PC-9 (cell line): Measurements from ENCODE around the gene TMEM120B. TPM values are rescaled to one million over a fixed set of nuclear protein-coding genes. Genes with fewer than 3 reads are reported as not detected.

Experiments used
- BruUV-seq: library from RNA; stranded (reverse); fragments of 400-500 nt; replicated peaks from 2 replicates; lab custom pipeline; 2021; lab: Mats Ljungman, UMichigan
- CTCF ChIA-PET: fragments of 300-600 bp; sonication (Branson Sonifier 250); formaldehyde crosslinking; loops from one replicate; lab custom pipeline; 2022; ENCODE audit warnings: antibody characterized with exemption; lab: Charles Lee
- POLR2A ChIA-PET: fragments of 300-600 bp; sonication (Branson Sonifier 250); formaldehyde crosslinking; loops from one replicate; lab custom pipeline; 2022; ENCODE audit warnings: antibody characterized with exemption; ENCODE audit not compliant: unreplicated experiment; lab: Charles Lee
- DNase-seq, 2 experiments: peaks; one replicate each; pipeline versions ENCODE4 v3.0.0 to v3.0.0-alpha.2; 2015 to 2022; ENCODE audit warnings: mixed read lengths in 1 of 2
- H2AFZ ChIP-seq: fragments of 200-600 bp; sonication (generic); 2 replicates; pipeline ENCODE4 v1.8.1; 2017; ENCODE audit warnings: antibody characterized with exemption
- H3F3A ChIP-seq: fragments of 200-600 bp; sonication (generic); 2 replicates; pipeline ENCODE4 v1.8.1; 2017; ENCODE audit warnings: antibody characterized with exemption, mild to moderate bottlenecking, low read depth; ENCODE audit not compliant: insufficient read depth
- H3K27ac ChIP-seq: fragments of 200-600 bp; sonication (generic); 2 replicates; pipeline ENCODE4 v1.6.1; 2016; ENCODE audit warnings: mixed run types
- H3K27me3 ChIP-seq: fragments of 200-600 bp; sonication (generic); 2 replicates; pipeline ENCODE4 v1.6.1; 2016; ENCODE audit warnings: low read depth, mixed run types; ENCODE audit not compliant: insufficient read depth
- H3K36me3 ChIP-seq: fragments of 200-600 bp; sonication (generic); 2 replicates; pipeline ENCODE4 v1.6.1; 2016; ENCODE audit warnings: low read depth, mixed run types
- H3K4me1 ChIP-seq: fragments of 200-600 bp; sonication (generic); replicated peaks from 2 replicates; pipeline ENCODE4 v1.6.1; 2016; ENCODE audit warnings: mixed run types; ENCODE audit not compliant: insufficient read depth
- H3K4me2 ChIP-seq: fragments of 200-600 bp; sonication (generic); 2 replicates; pipeline ENCODE4 v1.6.1; 2017; ENCODE audit warnings: mixed run types
- H3K4me3 ChIP-seq: fragments of 200-600 bp; sonication (generic); 2 replicates; pipeline ENCODE4 v1.6.1; 2016; ENCODE audit warnings: mixed run types
- H3K79me2 ChIP-seq: fragments of 200-600 bp; sonication (generic); 2 replicates; pipeline ENCODE4 v1.6.1; 2017; ENCODE audit warnings: low read depth, mixed run types
- H3K9me2 ChIP-seq: fragments of 200-600 bp; sonication (generic); 2 replicates; pipeline ENCODE4 v1.8.1; 2017; ENCODE audit warnings: mild to moderate bottlenecking; ENCODE audit not compliant: insufficient read depth
- H3K9me3 ChIP-seq: fragments of 200-600 bp; sonication (generic); 2 replicates; pipeline ENCODE4 v1.8.1; 2016; ENCODE audit warnings: low read depth; ENCODE audit not compliant: insufficient read depth
- H4K20me1 ChIP-seq: fragments of 200-600 bp; sonication (generic); 2 replicates; pipeline ENCODE4 v1.8.1; 2017; ENCODE audit not compliant: insufficient read depth
- EZH2 ChIP-seq: fragments of 200-600 bp; sonication (generic); IDR thresholded peaks from 2 replicates; pipeline ENCODE4 v1.8.0; 2017; ENCODE audit warnings: antibody characterized with exemption, low read depth
- intact Hi-C: fragments of 100-400 bp; cut with micrococcal nuclease; formaldehyde crosslinking; loops from one replicate; pipeline ENCODE4 v1.10.0; 2022; ENCODE audit not compliant: unreplicated experiment
- total RNA-seq: library from RNA; stranded (reverse); gene quantifications from 2 replicates; pipeline ENCODE4 v1.2.3, GENCODE V29; 2021
- TF ChIP-seq, protein P1 (sequence below): fragments of 200-600 bp; sonication (generic); conservative IDR thresholded peaks from 2 replicates; pipeline ENCODE4 v1.6.1; 2017; ENCODE audit warnings: mixed run types, antibody characterized with exemption, mild to moderate bottlenecking, moderate library complexity

TMEM120B gene
- total RNA-seq, 1 experiment from 2014 or later = 12.4 TPM

- BruUV-seq = no TSS peak
- H3K27me3 ChIP-seq = no peaks in the 10 kb centered on the region
- no peaks in the 10 kb centered on the region for H4K20me1 ChIP-seq
- H2AFZ ChIP-seq = no peak overlapping the region
- H3K4me3 ChIP-seq = peak overlapping the region; percentile 79
- peaks cover 72% of the 10 kb centered on the region for H3K4me1 ChIP-seq
- intact Hi-C loops = loop anchor here (2.0 to 10.0 kb wide), 5 partner anchors 80 to 567 kb away; partner anchors contain the start of gene TMEM120B
- peak overlapping the region; percentile 100 for H3K27ac ChIP-seq
- peaks cover 74% of the 10 kb centered on the region for H3F3A ChIP-seq
- H3K36me3 ChIP-seq = peaks cover 4% of the 10 kb centered on the region; the same call in 1 of the 2 replicates
- ChIA-PET CTCF (interaction anchor here (0.6 to 2.0 kb wide), 2 partner anchors 18 to 76 kb away, joined by 6 to 9 read pairs; no protein-coding TSS in a partner anchor), POLR2A (interaction anchor here (0.6 to 1.6 kb wide), 2 partner anchors 17 to 215 kb away, joined by 3 to 37 read pairs; no protein-coding TSS in a partner anchor)
- H3K79me2 ChIP-seq = peaks cover 75% of the 10 kb centered on the region
- no peaks in the 10 kb centered on the region for H3K9me2 ChIP-seq
- no peak for TF ChIP-seq EZH2
- TF ChIP-seq, protein P1, sequence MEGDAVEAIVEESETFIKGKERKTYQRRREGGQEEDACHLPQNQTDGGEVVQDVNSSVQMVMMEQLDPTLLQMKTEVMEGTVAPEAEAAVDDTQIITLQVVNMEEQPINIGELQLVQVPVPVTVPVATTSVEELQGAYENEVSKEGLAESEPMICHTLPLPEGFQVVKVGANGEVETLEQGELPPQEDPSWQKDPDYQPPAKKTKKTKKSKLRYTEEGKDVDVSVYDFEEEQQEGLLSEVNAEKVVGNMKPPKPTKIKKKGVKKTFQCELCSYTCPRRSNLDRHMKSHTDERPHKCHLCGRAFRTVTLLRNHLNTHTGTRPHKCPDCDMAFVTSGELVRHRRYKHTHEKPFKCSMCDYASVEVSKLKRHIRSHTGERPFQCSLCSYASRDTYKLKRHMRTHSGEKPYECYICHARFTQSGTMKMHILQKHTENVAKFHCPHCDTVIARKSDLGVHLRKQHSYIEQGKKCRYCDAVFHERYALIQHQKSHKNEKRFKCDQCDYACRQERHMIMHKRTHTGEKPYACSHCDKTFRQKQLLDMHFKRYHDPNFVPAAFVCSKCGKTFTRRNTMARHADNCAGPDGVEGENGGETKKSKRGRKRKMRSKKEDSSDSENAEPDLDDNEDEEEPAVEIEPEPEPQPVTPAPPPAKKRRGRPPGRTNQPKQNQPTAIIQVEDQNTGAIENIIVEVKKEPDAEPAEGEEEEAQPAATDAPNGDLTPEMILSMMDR = no peak; the same call in 1 of the 2 replicates
- H3K9me3 ChIP-seq = no peaks in the 10 kb centered on the region
- peak overlapping the region; percentile 93 for H3K4me2 ChIP-seq
- peak; percentile 91 to 96 for DNase-seq
These were observed 79.4 kb downstream of the TMEM120B start for GRCh38 chr12:121791671-121792551.

- peak in 1 of 2 experiments; percentile 46 for DNase-seq
- Histone ChIP-seq H3K4me2 (peak overlapping the region; percentile 93), H3K9me3 (no peaks in the 10 kb centered on the region), H3F3A (peaks cover 70% of the 10 kb centered on the region), H3K9me2 (no peaks in the 10 kb centered on the region), H3K27me3 (no peaks in the 10 kb centered on the region), H3K4me1 (peaks cover 71% of the 10 kb centered on the region), H3K27ac (peak overlapping the region; percentile 100), H4K20me1 (no peaks in the 10 kb centered on the region), H3K36me3 (no peaks in the 10 kb centered on the region), H2AFZ (no peak overlapping the region), H3K4me3 (peak overlapping the region; percentile 79), H3K79me2 (peaks cover 72% of the 10 kb centered on the region)
- ChIA-PET POLR2A (interaction anchor here (0.7 to 1.6 kb wide), 2 partner anchors 18 to 20 kb away, joined by 4 to 37 read pairs; no protein-coding TSS in a partner anchor), CTCF (interaction anchor here (0.6 to 4.9 kb wide), 8 partner anchors 17 to 241 kb away, joined by 3 to 32 read pairs (median 9); partner anchors contain the start of gene PSMD9)
- BruUV-seq = TSS peak; percentile 72
- TF ChIP-seq, protein P1 = no peak; the same call in 1 of the 2 replicates
- TF ChIP-seq EZH2 = no peak
- intact Hi-C loops = loop anchor here (2.0 to 10.0 kb wide), 5 partner anchors 81 to 568 kb away; partner anchors contain the start of gene TMEM120B
These were observed 80.3 kb downstream of the TMEM120B start for GRCh38 chr12:121792607-121793439.
